NCI-H1105 (cell line): ENCODE data around the gene AGTRAP.

ENCODE experiments used
- DNase-seq: peaks from one replicate; lab custom pipeline; 2025; lab: John Stamatoyannopoulos, UW

Gene AGTRAP, protein sequence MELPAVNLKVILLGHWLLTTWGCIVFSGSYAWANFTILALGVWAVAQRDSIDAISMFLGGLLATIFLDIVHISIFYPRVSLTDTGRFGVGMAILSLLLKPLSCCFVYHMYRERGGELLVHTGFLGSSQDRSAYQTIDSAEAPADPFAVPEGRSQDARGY

DNA sequence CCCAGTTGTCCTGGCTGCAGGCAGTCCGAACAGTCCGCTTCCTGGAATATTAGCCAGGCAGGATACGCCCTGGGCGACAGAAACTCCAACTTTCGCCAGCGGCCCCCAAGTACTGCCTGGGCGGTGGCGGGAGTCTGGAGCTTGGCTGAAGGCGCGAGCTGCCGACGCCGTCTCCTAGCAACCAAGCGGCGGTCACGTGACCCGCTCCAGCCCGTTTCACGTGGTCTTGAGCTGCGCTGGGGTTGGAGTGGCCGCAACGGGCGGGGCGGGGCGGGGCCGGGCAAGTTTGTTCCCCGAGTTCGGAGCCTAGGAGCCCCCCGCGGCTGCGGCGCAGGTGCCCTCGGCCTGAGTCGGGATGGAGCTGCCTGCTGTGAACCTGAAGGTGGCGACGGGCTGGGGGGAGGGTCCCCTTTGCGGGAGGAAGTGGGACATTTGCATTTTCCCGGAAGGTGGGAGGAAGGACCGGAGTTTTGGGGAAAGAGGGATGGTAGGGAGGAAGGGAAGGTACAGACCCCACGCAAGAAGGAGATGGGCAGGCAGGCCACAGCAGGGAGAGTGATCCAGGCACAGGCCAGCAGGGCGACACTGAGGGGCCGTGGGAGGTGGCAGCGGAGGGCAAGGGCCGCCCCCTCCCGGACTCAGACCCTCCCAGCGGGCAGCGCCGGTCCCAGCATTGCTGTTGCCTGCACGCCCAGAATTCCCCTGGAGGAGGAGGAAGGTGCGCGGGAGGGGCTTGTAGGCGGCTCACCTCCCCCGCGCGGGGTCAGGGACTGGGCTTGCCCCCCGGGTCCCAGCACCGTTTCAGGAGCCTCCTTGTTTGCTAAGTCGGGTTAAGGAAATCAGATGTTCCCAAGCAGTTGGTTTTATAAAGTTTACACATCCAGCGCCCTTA is at the start of gene AGTRAP:
AGTRAP (plus strand) TSS at position 283 of the 892 bp plus-strand sequence; CDS start at position 356, 73 bp downstream.
- DNase-seq = peak; percentile 94

DNA sequence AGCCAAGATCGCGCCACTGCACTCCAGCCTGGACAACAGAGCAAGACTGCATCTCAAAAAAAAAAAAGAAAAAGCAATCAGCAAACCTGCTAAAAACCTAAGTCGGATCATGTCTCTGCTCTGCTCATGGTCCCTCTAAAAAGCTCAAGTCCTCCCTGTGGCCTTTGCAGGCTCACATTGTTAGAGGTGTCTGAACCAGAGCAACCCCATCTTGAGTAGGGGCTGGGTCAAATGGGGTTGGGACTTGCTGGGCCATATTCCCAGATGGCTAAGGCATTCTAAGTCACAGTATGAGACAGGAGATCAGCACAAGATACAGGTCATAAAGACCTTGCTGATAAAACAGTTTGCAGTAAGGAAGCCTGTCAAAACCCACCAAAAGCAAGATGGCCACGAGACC is 47.4 kb upstream of the AGTRAP start:
- no peak for DNase-seq

DNA sequence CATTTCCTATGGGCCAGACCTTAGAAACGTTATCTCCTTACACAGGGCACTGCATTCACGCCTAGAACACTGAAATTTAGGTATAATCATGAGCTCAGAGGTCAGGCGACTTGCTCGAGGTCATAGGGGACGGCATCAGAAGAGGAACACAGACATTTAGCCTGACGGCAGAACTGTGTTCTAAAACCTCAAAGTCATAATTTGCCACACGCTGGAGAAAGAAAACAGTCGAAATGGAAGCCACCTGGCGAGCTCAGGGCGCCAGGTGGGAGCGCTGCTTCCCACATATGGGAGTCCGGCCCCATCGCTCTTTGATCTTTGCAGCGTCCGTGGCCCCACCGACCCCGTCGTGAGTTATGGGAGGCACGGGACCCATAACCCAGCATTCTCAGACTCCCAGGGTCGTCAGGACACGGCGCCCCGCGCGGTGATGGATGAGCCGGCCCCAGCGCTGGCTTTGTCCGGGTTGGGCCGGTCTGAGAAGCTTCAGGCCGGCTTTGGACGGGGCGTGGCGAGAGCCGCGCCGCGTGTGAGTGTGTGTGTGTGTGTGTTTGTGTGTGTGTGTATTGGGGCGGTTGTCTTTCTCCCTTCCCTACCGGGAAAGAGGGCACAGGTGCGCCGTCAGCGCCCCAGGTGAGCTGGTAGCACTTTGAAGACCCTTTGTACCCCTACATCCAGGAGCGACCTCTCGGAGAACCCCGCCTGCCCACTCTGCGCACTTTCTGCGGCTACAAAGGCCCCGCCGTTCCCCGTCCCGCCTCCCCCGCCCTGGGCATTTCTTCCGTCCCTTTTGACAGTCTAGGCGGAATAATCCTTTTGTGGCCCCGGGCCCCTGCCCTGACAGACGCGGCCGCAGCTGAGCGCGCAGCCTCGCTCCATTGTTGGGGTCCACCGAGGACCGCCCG is 45.3 kb upstream of the AGTRAP start:
- DNase-seq = peak; percentile 24

DNA sequence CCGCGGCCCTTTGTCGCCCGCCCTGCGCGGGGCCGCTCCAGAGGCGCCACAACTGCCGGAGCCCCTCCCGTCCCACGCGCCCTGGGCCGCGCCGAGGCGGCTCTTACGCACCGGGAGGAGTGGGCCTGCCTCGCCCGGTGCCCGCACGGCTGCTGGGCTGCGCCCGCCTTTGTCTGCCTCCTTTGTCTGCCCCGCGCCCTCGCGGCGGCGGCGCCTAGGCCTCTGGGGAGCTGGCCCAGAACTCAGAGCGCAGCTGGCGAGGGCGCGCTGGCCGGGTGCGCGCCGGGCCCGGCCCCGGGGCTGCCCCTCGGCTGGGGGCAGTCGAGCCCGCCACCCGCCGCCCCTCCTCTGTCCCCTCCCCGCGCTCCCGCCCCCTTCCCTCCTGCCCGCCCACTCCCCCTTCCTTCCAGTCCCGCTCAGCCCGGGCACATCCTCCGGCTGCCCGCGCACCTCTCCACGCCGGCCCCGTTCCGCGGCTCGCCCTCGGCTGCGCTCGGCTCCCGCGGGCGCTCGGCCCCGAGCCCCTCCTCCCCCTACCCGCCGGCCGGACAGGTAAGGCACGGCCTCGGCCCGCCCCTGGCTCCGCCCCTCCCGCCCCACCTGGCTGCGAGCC is 44.5 kb upstream of the AGTRAP start, which contains the start of gene DRAXIN:
DRAXIN (plus strand) TSS at position 409 of the 613 bp plus-strand sequence. CDS start 14,549 bp downstream, outside the sequence.
- peak; percentile 83 for DNase-seq

DNA sequence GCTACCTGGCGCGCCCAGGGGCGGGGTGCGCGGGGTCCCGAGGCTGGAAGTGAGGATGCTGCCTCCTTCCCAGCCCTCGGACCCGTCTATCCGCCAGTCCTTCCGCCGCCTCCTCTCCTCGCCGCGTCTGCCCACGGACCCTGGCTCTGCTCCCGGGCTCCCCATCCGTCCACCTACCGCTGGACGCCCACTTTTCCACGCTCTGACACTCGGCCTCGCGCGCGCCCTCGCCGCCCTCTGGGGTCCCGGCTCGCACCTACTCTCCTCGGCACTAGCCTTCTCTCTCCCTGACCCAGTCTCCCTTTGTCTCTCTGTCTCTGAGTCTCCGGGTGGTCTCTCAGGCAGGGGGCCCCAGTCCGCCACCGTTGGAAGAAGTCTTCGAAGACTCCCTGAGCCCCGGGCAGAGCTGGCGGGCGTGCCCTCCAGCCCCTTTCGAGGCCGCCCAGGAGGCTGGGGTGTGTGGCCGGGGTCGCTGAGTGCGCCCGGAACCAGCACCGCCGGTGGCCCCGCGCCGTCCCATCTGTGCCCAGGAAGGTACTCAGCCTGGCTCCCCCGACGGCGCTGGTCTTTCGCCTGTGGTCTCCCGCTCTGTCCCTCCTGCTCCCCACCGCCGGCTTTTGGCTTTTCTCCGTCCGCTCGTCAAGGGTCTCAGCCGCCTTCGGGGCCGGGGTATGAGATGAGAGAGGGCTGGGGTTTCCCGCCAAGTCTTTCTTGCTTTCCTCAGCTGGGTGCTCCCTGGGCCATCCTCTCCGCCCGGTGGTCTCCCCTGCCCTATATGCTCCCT is 43.8 kb upstream of the AGTRAP start:
- no peak for DNase-seq

DNA sequence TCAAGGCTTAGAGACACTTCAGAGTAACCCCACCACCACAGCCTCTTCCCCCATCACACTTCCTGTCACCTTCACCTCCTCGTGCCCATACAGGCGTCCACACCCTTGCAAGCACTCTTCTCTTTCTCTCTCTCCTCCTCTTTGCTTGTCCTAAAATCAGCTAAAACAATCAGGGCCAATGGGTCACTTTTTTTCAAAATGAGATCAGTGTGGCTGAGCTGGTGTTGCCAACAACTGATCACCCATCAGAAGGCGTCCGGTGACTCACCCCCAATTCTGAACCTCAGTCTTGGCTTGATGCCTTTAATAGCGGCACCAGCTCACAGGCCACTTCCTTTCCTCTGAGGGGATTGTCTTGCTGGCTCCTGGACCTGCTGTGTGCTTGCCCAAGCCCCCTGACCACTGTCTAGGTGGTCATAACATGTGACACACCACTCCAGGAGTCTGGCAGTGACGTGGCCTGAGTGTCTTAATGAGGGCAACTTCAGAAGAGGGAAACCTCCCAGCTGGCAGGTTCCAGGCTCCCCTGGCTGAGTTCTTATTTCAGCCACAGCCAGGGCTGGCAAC is 42.8 kb upstream of the AGTRAP start:
- no peak for DNase-seq

DNA sequence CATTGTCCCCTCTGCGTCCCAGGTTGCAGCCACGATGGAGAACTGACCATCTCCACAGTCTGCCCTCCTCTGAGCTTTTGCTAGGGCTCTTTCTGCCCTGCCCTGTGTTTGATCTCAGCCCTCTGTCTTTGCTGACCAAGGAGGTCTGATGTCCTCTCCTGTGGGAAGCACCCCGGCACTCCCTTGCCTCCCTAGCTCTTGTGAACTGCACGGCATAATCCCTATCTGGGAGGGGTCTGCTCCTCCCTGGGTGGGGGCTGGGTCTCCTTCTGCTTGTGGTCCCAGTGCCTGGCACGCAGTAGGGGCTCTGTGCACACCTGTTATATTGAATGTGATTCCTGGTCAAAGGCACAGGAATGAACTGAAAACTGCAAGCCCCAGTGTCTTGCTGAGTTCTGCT is 42.0 kb upstream of the AGTRAP start:
- DNase-seq = no peak

DNA sequence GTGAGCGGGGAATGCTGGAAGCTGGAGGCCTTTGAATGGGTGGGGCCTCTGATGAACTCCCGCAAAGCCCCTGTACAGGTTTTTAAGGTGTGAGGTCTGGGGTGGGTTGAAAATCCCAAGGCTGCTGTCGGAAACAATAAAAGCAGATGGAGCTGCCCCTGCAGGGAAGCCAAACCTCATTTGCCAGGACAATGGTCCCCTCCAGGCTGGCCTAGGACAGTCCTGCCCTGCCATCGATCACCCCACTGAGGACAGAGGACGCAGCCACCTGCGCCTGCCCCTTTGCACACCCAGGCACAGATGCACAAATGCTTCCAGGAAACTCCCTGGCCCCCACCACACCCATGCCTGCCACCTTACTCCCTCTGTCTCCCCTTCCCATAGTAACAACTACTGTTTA is 40.1 kb upstream of the AGTRAP start:
- DNase-seq = no peak

DNA sequence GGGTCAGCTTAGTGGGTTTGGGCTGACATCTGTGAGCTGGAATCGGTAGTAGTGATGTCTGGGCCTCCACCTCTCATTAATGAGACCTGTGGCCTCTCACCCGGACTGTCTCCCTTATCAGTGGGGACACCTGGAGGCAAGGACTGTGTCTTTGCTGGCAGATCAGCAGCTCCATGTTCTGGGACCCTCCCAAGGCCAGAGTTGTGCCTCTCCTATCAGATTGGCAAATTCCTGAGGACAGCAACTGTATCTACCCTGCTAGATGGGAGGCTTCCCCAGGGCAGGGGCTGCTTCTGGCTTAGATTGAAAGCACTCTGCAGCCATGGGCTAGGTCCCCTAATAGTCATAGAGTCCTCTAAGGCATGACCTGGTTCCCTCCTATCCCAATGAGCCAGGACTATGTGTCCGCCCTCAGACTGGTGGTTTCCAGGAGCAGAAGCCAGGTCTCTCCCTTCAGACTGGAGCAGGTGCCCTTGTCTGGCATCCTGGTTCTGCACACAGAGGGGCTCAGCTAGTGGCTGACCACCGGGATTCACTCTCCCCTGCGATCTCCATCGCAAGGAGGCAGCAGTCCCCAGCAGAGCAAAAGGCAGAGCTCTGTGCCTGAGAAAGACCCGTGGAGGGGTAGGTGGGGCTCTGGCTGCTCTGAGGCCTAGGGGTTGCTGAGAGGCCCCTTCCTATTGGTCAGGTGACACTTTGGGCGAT is 38.6 kb upstream of the AGTRAP start:
- DNase-seq = no peak

DNA sequence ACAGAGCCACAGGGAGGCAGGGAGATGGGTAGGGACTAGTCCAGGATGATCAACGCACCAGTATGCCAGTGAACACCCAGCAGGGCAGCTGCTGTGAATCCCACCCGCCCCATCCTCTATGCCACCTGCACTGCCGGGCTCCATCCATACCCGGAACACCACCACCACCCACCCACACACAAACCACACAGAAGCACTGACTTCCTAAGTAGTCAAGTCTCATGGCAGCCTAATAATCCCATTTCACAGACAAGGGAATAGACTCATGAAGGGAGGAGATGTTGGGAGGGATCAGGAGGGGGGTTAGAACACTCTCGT is 38.1 kb upstream of the AGTRAP start:
- DNase-seq = no peak

DNA sequence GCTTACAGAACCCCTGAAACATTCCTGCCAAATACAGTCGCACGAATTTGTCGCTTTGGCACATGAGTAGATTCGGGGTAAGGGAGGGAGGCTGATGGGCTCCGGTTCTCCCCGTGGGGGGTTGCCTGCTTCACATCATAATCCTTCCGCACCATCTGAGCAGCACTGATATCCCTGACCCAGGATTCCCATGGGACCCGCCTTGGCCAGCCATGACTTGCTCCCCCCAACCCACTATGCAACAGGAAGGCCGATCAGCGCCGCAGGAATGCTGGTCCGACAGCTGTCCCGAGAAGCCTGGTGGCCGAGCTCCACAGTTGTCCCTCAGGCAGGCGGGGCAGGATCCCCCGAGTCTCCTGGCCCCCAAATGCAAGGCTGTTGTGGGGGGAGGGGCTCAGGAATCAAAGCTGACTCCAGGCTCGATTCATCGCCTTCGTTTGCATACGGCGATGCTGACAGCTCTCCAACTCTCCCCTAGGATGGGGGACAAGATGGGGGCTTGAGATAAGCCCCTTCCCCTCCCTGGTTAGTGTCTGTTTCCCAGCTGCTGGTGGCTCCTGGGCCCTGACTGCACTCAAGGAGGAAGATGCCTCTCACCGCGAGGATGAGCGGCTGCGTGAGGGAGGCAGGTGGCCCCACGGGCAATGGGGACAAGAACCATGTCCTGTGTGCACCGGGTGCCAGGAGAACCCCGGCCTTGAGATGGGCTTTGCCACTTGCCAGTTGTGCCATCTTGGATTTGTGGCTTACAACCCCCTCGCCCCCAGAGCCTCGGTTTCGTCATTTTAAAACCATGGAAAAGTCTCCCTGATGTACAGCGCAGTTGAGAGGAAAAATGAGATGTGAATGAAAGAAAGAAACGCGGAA is 35.1 kb upstream of the AGTRAP start:
- DNase-seq = no peak

DNA sequence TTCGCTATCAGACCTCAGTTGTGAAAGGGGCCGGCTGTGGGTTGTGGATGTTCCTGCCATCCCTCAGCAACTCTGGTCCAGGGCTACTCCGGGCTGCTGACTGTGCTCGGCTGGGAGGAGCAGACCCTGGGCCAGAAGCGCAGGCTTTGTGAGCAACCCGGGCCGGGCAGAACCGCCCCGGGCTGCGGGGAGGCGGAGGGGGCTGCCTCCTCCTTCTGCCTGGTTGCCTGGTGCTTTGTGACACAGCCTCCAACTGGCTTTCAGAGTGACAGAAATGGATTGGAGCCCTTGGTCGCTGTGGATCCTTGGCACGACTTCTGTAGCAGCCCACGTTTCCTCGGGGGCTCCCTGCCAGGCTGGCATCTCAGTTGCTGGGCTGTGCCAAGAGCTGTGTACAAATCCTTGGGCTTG is 34.4 kb upstream of the AGTRAP start:
- DNase-seq = no peak

DNA sequence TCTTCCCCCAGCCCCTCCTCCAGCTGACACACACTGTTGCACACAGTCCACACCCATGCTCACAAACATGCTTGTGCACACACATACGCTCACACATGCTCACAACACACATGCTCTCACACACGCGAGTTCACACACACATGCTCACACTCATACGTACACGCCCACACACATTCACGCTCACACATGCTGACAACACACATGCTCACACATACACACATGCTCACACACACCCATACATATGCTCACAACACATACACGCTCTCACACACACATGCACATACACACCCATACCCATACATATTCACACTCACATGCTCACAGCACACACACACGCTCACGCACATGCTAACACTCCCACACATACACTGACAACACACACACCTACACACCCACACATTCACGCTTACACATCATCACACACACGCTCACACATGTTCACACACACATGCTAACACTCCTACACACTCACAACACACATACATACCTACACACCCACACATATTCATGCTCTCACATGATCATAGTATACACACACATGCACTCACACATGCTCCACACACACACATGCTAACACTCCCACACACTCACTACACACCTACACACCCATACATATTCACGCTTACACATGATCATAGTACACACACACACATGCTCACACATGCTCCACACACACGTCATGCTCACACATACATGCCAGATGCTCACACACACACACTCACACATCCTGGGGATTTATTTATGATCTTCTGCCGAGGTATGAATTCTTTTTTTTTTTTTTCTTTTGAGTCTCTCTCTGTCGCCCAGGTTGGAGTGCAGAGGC is 33.7 kb upstream of the AGTRAP start:
- no peak for DNase-seq

DNA sequence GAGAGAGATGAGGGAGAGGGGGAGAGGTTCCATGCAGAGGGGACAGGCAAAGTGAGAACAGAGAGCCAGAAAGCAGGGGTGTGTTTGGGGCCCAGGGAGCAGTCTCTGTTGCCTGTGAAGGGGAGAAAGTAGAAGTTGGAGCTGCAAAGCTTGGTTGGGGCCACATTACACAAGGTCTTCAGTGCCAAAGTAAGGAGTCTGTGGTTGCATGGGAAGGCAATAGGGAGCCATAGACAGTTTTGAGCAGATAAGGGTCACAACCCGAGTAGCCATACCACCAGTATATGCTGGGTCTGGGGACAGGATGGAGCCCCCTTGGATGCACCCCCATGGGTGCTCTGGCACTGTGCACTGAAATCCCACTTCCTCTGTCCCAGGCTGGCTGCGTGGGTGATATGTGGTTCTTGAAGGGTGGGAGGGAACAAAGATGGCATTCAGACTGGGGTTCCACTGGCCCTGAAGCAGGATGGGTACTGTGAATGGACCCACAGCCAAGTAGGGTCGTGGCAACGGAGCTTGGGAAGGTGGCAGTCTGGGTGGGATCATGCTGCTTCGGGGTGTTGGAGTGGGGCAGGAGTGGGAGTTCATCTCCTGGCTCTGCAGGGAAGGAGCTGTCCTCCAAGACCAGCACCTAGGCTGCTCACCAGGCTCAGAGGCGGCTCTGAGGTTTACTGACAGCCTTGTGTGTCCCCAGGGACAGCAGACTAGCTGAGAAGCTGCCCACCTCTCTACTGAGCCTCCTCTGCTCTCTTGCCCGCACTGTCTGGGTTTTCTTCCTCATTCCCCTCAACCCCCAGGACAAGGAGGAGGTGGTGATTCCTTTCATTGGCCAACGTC is 32.4 kb upstream of the AGTRAP start:
- DNase-seq = no peak

DNA sequence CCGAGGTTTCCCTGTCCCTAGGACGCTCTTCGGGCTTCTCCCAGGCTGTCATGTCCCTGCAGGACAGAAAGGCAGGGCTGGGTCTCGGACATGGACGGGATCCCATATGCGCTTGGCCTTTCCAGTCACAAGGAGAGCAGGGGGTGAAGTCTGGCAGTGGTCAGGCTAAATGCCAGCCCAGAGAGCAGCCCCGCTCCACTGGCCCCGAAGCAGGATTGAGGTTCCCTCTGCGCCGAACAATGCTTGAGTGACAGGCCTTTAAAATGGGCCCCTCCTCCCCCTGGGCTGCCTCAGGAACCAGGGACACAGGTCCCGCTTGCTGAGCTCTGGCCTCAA is 31.8 kb upstream of the AGTRAP start:
- no peak for DNase-seq

DNA sequence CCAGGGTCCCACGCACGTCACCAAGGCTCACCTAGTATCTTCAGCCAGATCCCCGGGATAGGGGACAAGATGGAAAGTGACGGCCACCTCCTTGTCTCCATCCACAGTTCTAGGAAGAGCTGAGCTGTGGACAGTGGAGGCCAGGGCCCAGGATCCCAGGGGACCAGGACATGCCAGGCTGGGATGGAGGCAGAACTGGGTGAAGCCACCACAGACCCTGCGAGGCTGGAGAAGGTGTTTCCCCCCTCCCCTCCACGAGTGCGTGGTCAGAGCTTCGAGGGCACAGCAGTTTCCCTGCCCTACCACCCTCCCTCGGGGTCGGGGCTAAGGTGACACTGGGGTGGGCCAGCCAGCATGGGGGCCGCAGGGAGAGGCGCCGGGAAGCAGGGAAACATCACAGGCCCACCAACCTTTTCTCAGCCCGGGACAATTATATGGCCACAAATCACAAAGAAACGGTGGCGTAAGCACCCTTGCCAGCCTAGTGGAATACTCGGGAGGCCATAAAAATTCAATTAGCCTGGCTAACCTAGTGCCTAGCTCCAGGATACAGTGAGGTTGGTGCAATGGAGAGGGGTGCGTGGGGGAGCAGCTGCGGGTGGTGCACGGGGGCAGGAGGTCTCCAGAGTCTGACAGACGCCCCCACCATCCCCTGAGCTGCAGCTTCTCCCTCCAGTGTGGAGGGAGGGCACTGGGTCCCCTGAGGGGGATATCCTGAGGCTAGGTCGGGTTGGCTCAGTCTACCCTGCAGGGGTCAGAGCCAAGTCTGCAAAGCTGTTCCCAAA is 31.1 kb upstream of the AGTRAP start:
- DNase-seq = no peak

DNA sequence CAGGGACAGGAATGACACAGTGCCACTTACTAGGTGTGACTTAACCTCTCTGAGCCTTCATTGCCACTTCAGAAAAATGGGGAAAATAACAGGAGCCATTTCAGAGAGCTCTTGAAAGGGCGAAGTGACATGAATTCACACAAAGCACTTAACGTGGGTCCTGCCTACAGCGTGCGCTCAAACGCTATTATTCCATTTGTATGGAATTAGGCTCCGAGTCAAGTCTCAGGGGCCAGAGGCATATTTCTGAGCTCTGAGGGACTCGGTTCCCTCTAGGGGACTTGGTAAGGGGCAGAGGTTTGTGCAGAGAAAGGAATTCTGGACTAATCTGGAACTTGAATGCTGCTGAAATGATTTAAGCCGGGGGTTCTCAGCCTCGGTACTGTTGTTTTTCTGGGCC is 30.3 kb upstream of the AGTRAP start:
- no peak for DNase-seq
